HG03025 (cell line): ENCODE measurements around the gene ALDH3B1.

Experiments
- ATAC-seq: cut with Tn5 transposase; IDR thresholded peaks from one replicate; pipeline ENCODE4 v1.9.1; 2021; ENCODE audit warnings: mild to moderate bottlenecking, moderate library complexity; ENCODE audit not compliant: unreplicated experiment, low FRiP score

ALDH3B1 gene

GRCh38 chr11:68012044-68012842 lies 2.1 kb downstream of the ALDH3B1 start:
- no peak for ATAC-seq

- ATAC-seq = no peak
These were observed 2.9 kb downstream of the ALDH3B1 start for GRCh38 chr11:68012843-68013610.

- no peak for ATAC-seq
These were observed 3.6 kb downstream of the ALDH3B1 start for GRCh38 chr11:68013611-68014156.

- ATAC-seq = no peak
These were observed 4.2 kb downstream of the ALDH3B1 start for GRCh38 chr11:68014157-68014946.

GRCh38 chr11:68014947-68015447 lies 4.9 kb downstream of the ALDH3B1 start:
- ATAC-seq = no peak

GRCh38 chr11:68015467-68015866 lies 5.3 kb downstream of the ALDH3B1 start:
- no peak for ATAC-seq

- ATAC-seq = no peak
These were observed 6.2 kb downstream of the ALDH3B1 start for GRCh38 chr11:68016161-68016903.

- no peak for ATAC-seq
These were observed 7.0 kb downstream of the ALDH3B1 start for GRCh38 chr11:68016904-68017817.

GRCh38 chr11:68017980-68018729 lies 8.0 kb downstream of the ALDH3B1 start:
- ATAC-seq = no peak

- ATAC-seq = no peak
These were observed 8.6 kb downstream of the ALDH3B1 start for GRCh38 chr11:68018730-68019190.

- ATAC-seq = no peak
These were observed 9.4 kb downstream of the ALDH3B1 start for GRCh38 chr11:68019486-68019885.

- no peak for ATAC-seq
These were observed 10.4 kb downstream of the ALDH3B1 start for GRCh38 chr11:68020575-68020974.

GRCh38 chr11:68021167-68021787 lies 11.2 kb downstream of the ALDH3B1 start:
- ATAC-seq = no peak

GRCh38 chr11:68022531-68022930 lies 12.4 kb downstream of the ALDH3B1 start:
- no peak for ATAC-seq

- no peak for ATAC-seq
These were observed 14.4 kb downstream of the ALDH3B1 start for GRCh38 chr11:68024508-68024907.

GRCh38 chr11:68025047-68025446 lies 14.9 kb downstream of the ALDH3B1 start:
- no peak for ATAC-seq

GRCh38 chr11:68026391-68027105 lies 16.4 kb downstream of the ALDH3B1 start:
- no peak for ATAC-seq
